SIG-M5 treated with dmso at 0.1 percent for 504 hours (cell line): Measurements from ENCODE around the gene VGLL2.

Experiments used
- DNase-seq: peaks from one replicate; lab custom pipeline; 2025; ENCODE audit not compliant: unreplicated experiment; lab: John Stamatoyannopoulos, UW

The VGLL2 gene

DNA sequence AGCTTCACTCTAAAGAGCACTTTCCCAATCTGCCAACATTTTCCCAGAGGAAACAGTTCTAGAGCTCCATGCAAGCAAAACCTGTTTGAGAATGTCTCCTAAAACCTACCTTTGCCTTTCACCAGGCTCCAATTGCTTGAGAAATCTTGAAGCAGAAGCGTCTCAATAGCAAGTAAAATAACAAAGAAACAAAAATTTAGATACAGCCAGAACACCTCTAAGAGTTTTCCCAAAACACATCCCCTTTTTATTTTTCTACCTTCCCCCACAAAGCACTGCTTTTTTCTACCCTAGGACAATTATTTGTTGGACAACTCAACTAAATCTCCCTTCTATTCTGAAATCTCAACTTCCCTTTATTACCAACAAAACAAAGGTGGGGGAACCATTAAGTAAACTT is 3.6 kb downstream of the VGLL2 start:
- no peak for DNase-seq

DNA sequence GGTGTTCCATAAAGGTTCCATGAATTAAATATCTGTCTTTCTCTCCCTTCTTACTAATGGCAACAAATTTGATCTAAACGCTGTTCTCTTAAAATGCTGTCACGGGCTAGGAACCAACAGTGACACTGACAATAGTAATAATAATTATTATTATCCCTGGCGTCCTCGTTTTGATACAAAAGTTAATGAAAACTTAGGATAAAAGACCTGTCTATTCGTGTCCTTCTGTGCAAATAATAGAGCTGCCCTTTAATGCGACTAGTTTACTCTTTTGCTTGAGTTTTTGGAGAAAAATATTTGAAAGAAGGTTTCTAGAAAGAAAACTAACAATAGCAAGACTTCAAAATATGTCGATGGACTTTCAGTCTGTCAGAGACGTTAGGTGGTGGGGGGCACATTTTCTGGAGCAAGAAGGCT is 4.3 kb downstream of the VGLL2 start:
- DNase-seq: no peak

DNA sequence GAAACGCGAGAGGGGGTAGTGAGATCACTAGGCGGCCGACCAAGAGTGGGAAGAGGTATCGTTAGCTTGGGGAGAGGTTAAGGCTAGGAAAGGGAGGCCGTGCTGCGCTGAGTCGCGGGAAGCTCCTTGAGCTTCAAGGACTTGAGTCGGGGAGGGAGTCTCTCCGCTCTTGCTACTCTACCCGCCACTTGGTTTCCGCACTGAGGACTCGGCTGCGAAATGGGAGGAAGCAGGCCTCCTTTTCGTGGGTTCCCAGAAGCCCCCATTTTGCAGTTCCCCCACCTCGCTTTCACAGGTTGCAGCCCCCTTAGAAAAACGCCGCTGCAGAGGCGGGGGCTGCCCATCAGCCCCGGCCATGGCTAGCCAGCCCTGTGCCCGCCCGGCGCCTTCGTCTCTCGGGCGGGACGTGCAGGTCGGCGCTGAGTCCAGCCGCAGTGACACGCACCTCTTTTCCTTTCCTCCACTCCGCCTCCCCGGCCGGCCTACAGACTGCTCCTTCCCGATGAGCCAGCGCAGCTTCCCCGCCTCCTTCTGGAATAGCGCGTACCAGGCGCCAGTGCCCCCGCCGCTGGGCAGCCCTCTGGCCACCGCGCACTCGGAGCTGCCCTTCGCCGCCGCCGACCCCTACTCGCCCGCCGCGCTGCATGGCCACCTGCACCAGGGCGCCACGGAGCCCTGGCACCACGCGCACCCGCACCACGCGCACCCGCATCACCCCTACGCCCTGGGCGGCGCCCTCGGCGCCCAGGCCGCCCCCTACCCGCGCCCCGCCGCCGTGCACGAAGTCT is 4.9 kb downstream of the VGLL2 start:
- no peak for DNase-seq

DNA sequence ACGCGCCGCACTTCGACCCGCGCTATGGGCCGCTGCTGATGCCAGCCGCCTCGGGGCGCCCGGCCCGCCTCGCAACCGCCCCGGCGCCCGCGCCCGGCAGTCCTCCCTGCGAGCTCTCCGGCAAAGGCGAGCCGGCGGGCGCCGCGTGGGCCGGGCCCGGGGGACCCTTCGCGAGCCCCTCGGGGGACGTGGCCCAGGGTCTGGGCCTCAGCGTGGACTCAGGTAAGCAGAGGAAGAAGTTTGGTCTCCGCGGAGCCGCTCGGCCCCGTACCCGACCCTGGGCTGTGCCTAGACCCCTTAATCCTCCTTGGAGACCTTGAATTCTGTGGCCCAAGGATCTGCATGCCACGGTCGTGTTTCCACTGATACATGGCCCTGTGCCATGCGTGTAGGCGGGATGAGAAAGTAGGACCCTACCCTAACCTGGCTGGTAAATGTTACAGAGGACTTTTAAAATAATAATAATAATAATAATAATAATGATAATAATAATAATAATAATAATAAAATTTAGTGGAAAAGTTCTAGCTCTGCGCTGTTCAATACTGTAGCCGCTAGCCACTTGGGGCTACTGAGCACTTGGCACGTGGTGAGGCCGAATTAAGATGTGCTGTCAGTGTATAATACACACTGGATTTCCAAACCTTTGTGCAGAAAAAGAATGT is 5.6 kb downstream of the VGLL2 start:
- no peak for DNase-seq

DNA sequence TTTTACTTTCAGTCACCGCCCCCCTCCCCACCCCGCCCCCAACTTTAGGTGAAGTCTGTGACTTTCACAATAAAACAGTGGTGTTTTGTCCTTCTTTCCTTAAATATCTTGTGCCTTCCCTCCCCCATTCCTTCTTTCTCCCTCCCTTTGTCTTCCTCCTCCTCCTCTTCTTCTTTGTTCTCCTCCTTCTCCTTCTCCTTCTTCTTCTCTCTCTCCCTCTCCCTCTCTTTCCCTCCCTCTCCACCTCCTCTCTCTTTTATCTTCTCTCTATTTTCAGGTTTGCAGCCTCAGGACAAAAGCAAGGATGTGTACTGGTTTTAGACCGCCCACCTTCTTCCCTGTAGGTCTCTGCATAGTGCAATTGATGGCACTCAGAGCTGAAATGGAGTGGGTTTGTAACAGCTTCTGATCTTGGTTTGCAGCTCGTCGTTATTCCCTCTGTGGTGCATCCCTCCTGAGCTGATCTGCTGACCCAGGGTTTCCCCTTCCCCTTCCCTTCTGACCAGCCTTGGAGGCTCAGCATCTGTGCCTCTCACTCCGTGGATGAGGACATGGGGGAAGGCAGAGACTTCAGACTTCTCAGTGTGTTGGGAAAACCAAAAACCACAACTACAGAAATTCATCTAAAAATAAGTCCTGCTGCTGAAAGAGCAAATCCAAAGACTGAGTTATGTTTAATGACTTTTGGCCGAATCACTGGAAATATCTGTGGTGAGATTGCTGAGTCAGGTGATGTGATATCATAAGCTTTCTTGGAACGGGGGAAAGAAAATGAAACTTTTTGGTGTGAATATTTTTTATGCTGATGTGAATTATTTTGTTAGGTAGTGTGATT is 6.9 kb downstream of the VGLL2 start:
- DNase-seq: no peak

DNA sequence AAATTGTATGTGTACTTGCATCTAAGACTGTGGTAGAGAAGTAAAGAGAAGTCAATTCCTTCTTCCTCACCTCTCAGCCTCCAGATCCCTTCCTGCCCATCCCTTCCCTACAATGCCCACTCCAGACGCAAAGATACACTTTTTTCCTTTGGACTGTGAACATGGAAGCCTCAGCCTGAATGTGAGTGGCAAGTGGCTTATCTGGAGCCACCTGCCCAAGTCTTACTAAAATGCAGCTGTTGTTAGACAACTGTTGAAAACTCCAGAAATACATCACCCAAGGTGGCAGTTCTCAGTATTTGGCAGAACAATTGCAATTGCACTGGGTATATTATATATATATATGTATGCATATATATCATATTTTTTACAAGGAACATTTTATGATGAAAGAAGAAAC is 7.5 kb downstream of the VGLL2 start:
- DNase-seq: no peak

DNA sequence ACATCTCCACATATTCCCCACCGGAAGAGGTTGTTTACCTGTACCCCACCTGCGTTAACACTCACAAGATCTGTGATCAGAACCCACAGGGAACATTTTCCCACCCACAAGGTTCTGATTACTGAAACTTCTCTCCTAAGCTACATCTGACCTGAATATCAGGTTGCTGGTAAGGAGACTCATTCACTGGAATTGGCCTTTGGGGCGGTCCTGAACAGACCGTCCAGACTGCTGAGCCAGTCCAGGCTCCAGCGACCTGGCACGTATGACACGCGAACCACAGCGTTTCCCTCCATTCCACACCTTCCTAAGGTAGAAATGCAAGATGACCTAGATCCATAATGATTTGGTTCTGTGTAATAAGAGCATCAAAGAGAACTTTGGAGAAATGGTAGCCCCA is 9.8 kb downstream of the VGLL2 start:
- no peak for DNase-seq

DNA sequence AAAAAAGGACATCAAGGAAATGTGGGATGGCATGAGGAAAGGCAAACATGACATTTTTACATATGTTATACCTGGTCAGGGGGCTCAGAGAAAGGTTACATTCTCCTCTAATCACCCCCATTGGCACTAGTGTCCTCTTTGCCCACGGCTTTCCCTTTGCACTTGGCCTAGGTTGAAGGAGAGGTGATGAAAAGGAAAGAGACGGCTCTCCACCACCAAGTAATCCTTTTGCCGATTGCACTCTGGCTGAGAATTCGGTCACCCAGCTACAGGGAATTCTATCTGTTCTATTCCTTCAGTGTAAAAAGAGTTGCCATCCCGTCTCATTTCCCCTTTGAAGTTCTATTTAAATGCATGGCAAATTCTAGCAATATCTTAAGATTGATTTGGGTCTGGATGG is 10.4 kb downstream of the VGLL2 start:
- DNase-seq: no peak

DNA sequence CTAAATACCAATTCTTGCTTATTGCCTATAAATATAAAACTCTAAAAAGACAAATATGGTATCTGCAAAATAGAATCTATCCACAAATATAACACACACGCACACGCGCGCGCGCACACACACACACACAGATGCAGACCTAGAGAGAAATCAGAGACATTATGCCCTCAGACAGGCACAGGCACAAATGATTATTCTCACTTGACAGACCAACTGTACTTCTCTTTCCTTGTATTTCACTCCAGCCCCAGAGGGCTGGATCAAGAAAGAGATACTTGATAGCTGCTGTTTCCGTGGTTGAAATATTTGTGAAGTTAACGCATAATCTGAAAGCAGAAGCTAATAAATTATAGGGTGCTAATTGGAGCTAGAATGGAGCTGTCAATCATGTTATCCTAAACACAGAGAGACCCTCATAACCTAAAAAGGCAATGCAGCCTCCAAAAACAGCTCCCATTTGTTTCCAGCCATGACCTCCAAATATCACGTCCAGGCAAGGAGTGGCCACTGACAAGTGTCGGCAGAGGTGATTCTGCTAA is 11.5 kb downstream of the VGLL2 start:
- DNase-seq: no peak

DNA sequence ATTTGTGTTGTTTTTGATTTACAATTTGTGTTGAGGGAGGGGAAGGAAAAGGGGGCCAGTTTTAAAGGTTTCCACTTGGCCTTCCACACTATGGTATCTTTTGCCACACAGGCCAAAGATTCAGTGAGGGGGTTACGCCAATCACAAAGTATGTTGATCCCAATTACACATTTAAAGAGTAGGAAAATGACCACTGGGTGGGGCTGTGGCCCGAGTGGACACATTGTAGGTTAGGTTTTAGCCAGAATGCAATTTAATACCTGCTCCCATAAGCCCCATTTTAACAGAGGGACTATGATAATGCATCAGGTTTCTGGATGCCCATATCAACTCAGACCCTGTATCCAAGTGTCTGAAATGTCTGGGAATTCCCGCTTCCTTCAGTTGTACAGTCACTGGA is 15.6 kb downstream of the VGLL2 start:
- no peak for DNase-seq

DNA sequence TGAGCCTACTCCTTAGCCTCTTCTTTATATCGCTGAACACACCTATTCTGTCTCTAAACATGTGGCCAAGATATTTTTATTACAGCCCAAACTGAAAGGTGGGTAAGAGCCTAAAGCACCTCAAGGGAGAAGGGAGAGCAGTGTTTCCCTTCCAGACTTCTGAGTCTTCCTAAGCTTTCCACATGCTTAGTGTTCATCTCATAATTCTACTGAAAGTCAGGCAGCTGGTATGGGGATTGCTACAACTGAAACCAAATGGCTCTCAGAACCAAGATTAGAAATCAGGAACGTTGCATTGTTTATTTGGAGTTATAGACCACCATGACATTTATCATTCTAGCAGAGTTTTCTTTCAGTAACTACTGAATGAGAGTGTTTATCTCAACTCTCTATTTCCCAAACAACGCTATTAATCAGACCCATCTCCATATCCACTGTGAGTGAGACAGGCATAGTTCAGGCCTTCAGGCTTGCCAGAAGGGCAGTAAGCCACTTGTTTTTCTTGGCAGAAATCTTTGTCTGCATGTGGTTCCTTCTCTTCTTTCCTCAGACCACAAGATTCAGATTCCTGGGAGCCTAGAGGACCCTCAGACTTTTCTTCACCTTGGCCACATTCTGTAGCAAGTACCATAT is 22.8 kb downstream of the VGLL2 start:
- DNase-seq: no peak

DNA sequence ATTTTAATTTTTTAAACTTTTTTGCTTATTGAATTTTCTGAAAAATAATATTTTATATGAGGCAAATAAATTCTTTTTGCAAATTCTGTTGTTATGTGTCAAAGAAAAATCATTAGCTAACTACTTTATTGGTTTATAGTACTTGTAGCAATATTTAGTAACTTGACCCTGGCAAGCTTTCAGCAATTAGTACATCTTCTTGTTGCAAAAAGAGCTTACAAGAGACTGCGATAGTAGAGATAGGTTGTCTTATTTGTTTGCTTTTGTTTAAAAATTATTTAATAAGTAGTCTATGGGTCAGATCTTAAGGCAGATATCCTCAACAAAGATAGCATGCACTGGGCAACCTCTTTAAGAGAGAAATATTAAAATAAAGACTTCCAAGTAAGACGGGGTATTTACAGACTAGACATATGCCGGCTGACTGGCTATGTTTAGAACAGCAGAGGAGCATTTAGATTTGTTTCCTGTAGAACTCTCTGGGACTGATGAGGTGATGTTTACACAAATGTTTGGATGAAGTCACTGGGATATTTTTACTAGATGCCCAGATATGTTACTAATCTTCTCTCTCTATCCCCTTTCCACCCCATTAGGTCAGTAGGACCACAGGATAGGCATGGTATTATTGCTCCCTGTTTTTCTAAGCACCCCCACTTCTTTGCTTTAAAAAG is 25.0 kb downstream of the VGLL2 start:
- DNase-seq: no peak

DNA sequence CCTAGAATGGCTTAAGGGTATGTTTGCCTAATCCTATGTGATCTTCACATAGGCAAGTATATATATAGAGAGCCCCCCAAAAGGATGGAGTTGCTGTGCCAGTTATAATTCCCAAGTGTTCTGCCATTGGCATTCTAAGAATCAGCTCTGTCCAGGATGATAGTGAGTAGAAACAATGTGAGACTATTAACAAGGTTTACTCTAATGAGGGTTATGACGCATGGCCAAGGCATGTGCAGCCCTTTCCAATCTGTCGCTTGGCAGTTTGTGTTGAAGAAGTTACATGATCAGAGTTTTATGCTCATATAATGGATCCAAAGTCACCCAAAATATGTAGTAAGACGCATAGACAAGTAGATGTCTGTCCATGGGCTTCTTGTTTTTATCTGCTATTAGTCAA is 33.6 kb downstream of the VGLL2 start:
- no peak for DNase-seq

DNA sequence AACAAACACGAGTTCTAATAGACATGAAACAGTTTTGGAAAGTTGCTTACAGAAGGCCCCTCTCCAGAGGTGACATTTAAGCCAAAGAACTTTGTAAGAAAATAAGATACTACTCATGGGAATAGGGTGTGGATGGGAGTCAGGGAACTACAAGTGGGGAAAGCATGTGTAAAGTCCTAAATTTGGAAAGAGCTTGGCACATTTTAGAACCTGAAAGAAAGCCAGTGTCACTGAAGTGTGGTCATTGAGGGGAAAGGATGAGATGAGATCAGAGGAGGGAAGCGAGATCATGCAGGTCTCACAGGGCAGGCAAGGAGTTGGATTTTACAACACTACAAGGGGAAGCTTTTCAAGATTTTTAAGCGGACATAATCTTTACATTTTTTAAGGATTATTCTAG is 38.0 kb downstream of the VGLL2 start:
- DNase-seq: no peak

DNA sequence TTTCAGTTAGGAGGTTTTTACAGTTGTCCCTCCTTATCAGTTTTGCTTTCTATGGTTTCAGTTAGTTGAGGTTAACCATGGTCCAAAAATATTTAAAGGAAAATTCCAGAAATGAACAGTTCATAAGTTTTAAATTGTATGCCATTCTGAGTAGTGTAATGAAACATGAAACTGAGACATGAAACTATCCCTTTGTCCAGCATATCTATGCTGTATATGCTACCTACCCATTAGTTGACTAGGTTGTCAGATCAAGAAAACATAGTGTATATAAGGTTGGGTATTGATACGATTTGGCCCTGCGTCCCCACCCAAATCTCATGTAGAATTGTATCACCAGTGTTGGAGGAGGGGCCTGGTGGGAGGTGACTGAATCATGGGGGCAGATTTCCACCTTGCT is 39.1 kb downstream of the VGLL2 start:
- DNase-seq: no peak

DNA sequence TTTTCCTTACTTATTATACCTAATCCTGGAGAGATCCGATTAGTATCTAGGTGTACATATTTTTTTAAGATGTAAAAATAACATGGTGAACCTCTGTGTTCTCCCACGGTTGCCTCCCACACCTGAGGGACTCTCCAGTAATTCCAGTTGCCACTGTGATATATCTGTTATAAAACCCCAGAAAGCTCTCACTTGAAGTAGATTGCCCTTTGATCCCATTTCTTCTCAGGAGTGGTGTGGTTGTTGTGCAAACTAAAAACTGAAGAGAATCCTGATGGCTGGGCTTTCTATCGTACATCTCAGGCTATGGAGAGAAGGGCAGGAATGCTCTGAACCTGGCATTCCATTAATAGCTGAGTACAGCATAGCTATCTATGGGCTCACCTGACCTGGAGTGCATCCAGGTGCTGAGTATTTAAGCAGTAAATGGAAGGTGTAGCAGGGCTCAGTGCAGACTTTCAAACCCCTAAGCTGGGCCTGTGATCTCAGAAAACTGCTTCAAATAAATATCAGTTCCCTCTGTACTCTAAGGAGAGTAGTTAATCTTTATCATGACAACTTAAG is 41.0 kb downstream of the VGLL2 start:
- no peak for DNase-seq

DNA sequence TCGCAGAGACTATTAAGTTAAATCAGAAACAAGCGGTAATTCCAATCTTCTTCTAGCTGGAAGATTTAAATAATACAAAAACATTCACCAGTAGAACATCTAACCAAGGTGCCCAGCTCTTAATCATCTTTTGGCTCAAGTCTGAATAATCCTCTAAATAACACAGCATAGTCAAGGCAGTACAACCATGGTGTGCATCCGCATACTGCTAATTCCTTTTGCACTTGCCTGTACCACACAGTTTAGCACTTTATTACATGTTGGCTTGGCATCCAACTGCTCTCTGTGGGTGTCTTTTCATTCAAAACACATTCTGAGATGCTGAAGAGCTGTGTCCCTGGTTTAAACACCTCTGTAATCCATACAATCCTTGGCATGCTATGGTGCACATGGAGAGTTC is 42.3 kb downstream of the VGLL2 start:
- DNase-seq: no peak

DNA sequence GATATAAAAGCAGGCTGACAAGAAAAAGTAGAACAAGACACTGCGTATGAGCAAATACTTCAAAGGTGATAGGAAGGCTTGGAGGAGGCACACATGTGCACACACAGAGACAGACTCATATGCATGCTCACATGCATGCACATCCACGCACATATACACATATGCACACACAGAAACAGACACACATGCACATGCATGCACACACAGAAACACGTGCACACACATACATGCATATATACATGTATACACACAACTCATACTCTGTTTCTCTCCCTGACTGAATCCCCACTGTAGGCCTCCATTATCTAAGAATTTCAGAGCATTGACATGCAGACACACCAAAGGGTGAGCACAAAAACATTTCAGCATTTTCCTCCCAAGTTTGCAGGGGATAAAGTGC is 43.7 kb downstream of the VGLL2 start:
- DNase-seq: no peak

DNA sequence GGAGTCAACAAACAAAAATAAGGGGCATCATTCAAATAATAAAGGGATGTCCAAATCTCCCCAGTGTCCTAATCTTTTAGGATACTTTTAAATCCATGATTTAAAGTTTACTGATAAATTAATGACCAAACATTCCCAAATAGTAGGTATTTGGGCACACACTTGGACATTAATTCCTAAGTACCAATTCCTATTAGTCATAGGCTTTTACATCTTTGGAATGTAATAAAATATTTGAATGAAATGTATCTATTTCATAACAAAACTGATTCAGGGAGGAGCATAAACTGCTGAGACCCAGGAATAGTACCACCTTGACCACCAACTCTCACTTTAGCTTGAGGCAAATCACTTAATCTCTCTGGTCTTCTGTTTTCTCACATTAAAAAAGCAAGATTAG is 44.3 kb downstream of the VGLL2 start:
- DNase-seq: no peak

DNA sequence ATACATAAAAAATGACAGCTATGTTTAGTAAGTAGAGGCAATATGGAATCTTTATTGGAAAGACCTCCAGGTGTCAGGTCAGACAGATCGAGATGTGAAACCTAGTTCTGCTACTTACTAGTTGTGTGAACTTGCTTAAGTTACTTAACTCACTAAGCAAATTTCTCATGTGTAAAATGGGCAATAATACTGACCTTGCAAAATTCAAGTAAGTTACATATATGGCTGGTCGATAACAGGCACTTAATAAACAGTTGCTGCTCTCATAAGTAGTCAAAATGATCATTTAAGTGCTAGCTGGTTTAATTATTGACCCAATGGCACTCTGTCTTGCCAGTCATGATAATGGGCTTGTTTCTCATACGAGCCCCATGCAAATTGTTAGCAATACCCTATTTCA is 46.0 kb downstream of the VGLL2 start:
- no peak for DNase-seq
